Gastroesophageal sphincter (tissue), 4 donors: ENCODE data around the gene NNMT. TPM values are rescaled to one million over a fixed set of nuclear protein-coding genes. Genes with fewer than 3 reads are reported as not detected.

Experiments used
- ATAC-seq: fragments of 150-250 bp; one replicate; pipeline ENCODE4 v1.9.1; 2016; ENCODE audit warnings: mild to moderate bottlenecking, moderate library complexity
- H3K27ac ChIP-seq, 4 donors: fragments of 200-600 bp; sonication (generic) in 3 of 4; 1 replicate in 3 of 4; 2 replicates in 1 of 4; pipeline ENCODE4 v1.5.1; 2016 to 2019
- H3K27me3 ChIP-seq: fragments of 200-600 bp; sonication (generic); one replicate; pipeline ENCODE4 v1.5.1; 2019
- H3K36me3 ChIP-seq, 2 donors: fragments of 200-600 bp; sonication (generic); one replicate each; pipeline ENCODE4 v1.5.1; 2019; ENCODE audit warnings: control low read depth in 1 of 2
- H3K4me1 ChIP-seq, 3 donors: fragments of 200-600 bp; sonication (generic); 1 replicate in 2 of 3; 2 replicates in 1 of 3; pipeline ENCODE4 v1.5.1; 2016 to 2019; ENCODE audit warnings: control low read depth in 2 of 3
- H3K4me3 ChIP-seq, 2 donors: fragments of 200-600 bp; sonication (generic); one replicate each; pipeline ENCODE4 v1.5.1; 2019; ENCODE audit warnings: mild to moderate bottlenecking in 1 of 2, moderate library complexity in 1 of 2
- H3K9me3 ChIP-seq, 3 donors: fragments of 200-600 bp; sonication (generic); one replicate each; pipeline ENCODE4 v1.5.1; 2017 to 2019; ENCODE audit warnings: control low read depth in 2 of 3
- CTCF ChIP-seq, 4 experiments: fragments of 200-600 bp in 2 of 4; fragments of 450-650 bp in 2 of 4; sonication (generic) in 1 of 4; IDR thresholded peaks; one replicate each; pipeline ENCODE4 v1.5.1; 2017 to 2019; ENCODE audit warnings: antibody characterized with exemption in 4 of 4, mild to moderate bottlenecking in 2 of 4, moderate library complexity in 2 of 4
- EP300 ChIP-seq: sonication (generic); formaldehyde crosslinking; IDR thresholded peaks from one replicate; pipeline ENCODE4 v1.6.1; 2017; ENCODE audit warnings: antibody characterized with exemption, mild to moderate bottlenecking
- POLR2A ChIP-seq, 2 donors: fragments of 450-650 bp; IDR thresholded peaks; one replicate each; pipeline ENCODE4 v1.6.1; 2017; ENCODE audit warnings: antibody characterized with exemption in 2 of 2, mild to moderate bottlenecking in 2 of 2, moderate library complexity in 1 of 2
- POLR2AphosphoS5 ChIP-seq: sonication (generic); formaldehyde crosslinking; IDR thresholded peaks from one replicate; pipeline ENCODE4 v1.6.1; 2017; ENCODE audit warnings: antibody characterized with exemption
- WGBS, 2 donors: methylation state at CpG; one replicate each; pipeline ENCODE4 v1.1.5; 2018; ENCODE audit warnings: low coverage in 1 of 2; 5-methylcytosine and 5-hydroxymethylcytosine counted together
- total RNA-seq, 4 donors: library from RNA; depleted of rRNA; stranded (reverse); fragments of >200 nt; gene quantifications; one replicate each; pipeline ENCODE4 v1.1.0, GENCODE V29; 2016

NNMT gene
- total RNA-seq, 4 donors from 2014 or later, result 39.4 to 409 (median 243) TPM

GRCh38 chr11:114359342-114359741 is 63.1 kb downstream of the NNMT start:
- Histone ChIP-seq H3K4me3 (no peak overlapping the region), H3K36me3 (no peaks in the 10 kb centered on the region), H3K27me3 (no peaks in the 10 kb centered on the region), H3K27ac (no peak overlapping the region), H3K9me3 (peaks cover 0 to 8% (median 0%) of the 10 kb centered on the region in 3 donors), H3K4me1 (no peaks in the 10 kb centered on the region)
- no peak for ATAC-seq
- TF ChIP-seq POLR2AphosphoS5 (no peak), POLR2A (IDR thresholded peaks at IDR 0.05) (no peak)

GRCh38 chr11:114362326-114362725 is 66.1 kb downstream of the NNMT start:
- TF ChIP-seq CTCF (IDR thresholded peaks at IDR 0.05), result no peak
- TF ChIP-seq POLR2A (IDR thresholded peaks at IDR 0.05), result no peak
- no peak for TF ChIP-seq POLR2AphosphoS5
- TF ChIP-seq EP300, result no peak
- H3K27me3 ChIP-seq, result no peaks in the 10 kb centered on the region
- no peak overlapping the region for H3K27ac ChIP-seq
- ATAC-seq, result no peak
- H3K4me1 ChIP-seq, result no peaks in the 10 kb centered on the region
- peaks cover 0 to 8% (median 0%) of the 10 kb centered on the region in 3 donors for H3K9me3 ChIP-seq
- no peak overlapping the region for H3K4me3 ChIP-seq
- WGBS, 2 donors, result 83 to 89% methylated on average over 3 to 4 of the region's 4 CpGs
- H3K36me3 ChIP-seq, result no peaks in the 10 kb centered on the region

GRCh38 chr11:114362958-114363357 is 66.8 kb downstream of the NNMT start:
- ATAC-seq, result no peak
- no peak for TF ChIP-seq CTCF (IDR thresholded peaks at IDR 0.05)
- no peak for TF ChIP-seq POLR2A (IDR thresholded peaks at IDR 0.05)
- no peak for TF ChIP-seq POLR2AphosphoS5
- no peak for TF ChIP-seq EP300
- WGBS, 2 donors, result 57 to 60% methylated on average over 2 to 3 of the region's 3 CpGs
- no peaks in the 10 kb centered on the region for H3K36me3 ChIP-seq
- H3K4me1 ChIP-seq, result no peaks in the 10 kb centered on the region
- H3K9me3 ChIP-seq, result peaks cover 0 to 8% (median 0%) of the 10 kb centered on the region in 3 donors
- no peak overlapping the region for H3K4me3 ChIP-seq
- H3K27ac ChIP-seq, result no peak overlapping the region
- H3K27me3 ChIP-seq, result no peaks in the 10 kb centered on the region

Other genes with a start within 250 kb of the NNMT start
- gene ZBTB16, start 236.7 kb upstream of the NNMT start, total RNA-seq, result 100 to 1,000 TPM; 153 to 284 (median 232) TPM
- gene C11orf71, start 104.1 kb downstream of the NNMT start, total RNA-seq, result 10 to 100 TPM in 1 of 4 donors, 1 to 10 TPM in 3; 4.5 to 12.8 (median 5.3) TPM
- 10 to 100 TPM; 16.0 to 31.7 (median 19.2) TPM for gene RBM7, start 104.3 kb downstream of the NNMT start, total RNA-seq
- gene REXO2, start 143.1 kb downstream of the NNMT start, total RNA-seq, result 100 to 1,000 TPM in 3 of 4 donors, 10 to 100 TPM in 1; 97.8 to 177 (median 119) TPM